GM19240 (cell line): Measurements from ENCODE around the gene RETREG1.
"Not testable (repeated sequence)": the region's sequence is repeated elsewhere in the genome, so short reads cannot be mapped to it uniquely, and the experiment has no call there.

Experiments used
- DNase-seq: peaks from one replicate; pipeline ENCODE4 v3.0.0; 2011; ENCODE audit warnings: low spot score; ENCODE audit not compliant: insufficient read length

The RETREG1 gene

GRCh38 chr5:16616536-16617273 lies at the start of gene RETREG1:
RETREG1 (minus strand) TSS chr5:16616997; CDS start chr5:16616971, 26 bp downstream.
- DNase-seq: peak; percentile 21

DNA sequence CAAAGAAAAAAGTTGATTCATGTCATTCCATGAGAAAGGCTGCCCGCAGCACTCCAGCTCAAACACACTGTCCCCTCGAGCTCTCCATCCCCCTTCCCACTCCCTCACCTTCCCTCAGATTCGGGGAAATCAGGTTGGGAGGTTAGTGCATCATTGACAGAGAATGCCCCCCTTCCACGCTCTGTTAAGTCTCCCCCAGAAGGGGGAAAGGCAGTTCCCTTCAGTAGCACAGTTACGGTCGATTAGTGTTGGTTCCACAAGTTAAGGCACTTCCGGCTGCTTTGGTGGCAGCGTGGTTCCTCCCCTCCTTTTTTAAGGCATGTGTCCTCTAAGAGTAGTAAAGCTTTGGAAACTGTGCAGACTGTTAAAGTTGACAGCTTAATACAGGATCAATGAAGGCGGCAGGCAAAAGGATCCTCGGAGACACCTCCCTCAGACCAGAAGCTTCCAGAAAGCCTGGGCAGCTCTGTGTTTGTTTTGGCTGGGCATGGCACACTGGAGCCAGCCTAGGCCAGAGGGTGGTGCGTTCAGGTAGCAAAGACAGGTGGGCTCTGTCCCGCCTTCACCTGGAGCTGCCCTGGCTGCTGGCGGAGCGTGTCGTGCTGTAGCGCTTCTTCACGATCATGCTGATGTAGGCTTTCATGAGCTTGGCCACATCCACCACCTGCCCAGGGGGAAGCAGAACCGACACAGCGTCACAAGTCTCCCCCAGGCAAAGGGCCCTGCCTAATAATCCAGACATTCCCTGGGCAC lies 49.5 kb upstream of the RETREG1 start:
- DNase-seq: no peak

GRCh38 chr5:16665601-16666000 lies 48.8 kb upstream of the RETREG1 start:
- DNase-seq: no peak

DNA sequence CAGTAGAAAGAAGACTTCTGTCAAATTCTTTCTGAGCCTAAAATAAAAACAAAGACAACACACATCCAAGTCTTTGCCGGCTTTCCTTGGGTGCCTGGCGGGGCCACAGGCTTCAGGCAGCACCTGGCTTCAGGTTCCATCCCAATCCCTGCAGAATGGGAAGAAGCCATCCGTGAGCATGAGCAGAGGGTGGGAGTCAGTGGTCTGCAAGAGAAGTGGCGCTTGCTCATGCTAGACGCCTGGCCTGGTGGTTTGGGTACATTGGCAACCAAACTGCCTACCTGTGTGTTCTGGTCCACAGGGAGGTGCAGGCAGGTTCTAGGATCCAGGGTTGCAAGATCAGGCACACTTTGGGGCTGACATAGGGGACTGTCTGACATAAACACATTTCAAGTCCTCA lies 47.6 kb upstream of the RETREG1 start:
- no peak for DNase-seq

DNA sequence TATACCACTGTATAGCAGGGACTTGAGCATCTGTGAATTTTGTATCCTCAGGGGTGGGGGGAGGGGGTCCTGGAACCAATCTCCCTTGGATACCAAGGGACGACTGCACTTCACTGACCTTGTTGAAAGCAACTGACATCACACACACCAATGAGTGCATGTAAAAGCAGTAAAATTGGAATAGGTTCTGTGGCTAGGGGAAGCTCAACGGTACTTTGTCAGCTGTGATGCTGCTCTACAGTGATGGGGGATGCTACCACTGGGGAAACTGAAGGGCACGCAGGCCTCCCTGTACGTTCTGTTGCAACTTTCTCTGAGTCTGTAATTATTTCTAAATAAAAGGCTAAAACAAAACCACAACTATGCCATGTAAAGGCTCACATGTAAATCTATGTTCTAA lies 47.0 kb upstream of the RETREG1 start:
- DNase-seq: no peak

DNA sequence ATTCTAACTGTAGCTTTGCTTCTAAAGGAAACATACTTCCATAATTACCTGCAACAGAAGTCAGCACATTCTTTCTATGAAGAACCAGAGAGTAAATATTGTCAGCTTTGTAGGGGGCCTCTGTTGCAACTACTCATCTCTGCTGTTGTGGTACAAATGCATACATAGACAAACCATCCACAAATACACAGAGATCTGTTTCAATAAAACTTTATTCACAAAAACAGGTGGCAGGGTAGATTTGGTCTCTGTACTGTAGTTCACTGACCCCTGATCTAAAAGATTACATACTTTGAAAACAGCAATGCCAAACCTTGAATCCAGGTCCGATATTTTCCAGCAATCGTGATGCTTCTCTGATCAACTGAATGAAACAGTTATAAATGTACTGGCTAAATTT lies 44.9 kb upstream of the RETREG1 start:
- no peak for DNase-seq

DNA sequence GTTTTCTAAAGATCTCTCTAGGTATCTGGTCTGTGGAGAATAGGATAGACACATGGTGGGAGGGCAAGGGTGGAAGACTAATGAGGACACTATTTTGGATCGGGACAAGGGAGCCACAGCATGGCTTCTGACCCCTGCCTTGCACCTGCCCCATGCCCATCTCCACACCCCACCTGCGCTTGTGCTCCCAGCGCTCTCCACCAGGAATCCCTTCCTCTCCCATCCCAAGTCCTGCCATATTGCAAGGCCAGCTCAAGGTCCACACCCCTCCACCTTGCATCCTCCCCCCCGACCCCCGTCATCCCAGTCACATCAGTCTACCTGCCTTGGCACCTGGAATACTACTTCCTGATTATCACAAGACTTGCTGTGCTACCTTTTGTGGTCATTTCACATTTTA lies 44.2 kb upstream of the RETREG1 start:
- no peak for DNase-seq

- no peak for DNase-seq
These were observed 42.7 kb upstream of the RETREG1 start for GRCh38 chr5:16659536-16659935.

- no peak for DNase-seq
These were observed 39.9 kb upstream of the RETREG1 start for GRCh38 chr5:16656561-16657191.

- DNase-seq: no peak
These were observed 38.0 kb upstream of the RETREG1 start for GRCh38 chr5:16654647-16655334.

DNA sequence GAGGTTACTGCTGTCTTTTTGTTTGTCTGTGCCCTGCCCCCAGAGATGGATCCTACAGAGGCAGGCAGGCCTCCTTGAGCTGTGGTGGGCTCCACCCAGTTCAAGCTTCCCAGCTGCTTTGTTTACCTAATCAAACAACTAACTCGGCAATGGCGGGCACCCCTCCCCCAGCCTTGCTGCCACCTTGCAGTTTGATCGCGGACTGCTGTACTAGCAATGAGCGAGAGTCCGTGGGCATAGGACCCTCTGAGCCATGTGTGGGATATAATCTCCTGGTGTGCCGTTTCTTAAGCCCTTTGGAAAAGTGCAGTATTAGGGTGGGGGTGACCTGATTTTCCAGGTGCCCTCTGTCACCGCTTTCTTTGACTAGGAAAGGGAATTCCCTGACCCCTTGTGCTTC lies 31.9 kb upstream of the RETREG1 start:
- not testable (repeated sequence) for DNase-seq

GRCh38 chr5:16644301-16644889 lies 27.6 kb upstream of the RETREG1 start:
- DNase-seq: no peak

DNA sequence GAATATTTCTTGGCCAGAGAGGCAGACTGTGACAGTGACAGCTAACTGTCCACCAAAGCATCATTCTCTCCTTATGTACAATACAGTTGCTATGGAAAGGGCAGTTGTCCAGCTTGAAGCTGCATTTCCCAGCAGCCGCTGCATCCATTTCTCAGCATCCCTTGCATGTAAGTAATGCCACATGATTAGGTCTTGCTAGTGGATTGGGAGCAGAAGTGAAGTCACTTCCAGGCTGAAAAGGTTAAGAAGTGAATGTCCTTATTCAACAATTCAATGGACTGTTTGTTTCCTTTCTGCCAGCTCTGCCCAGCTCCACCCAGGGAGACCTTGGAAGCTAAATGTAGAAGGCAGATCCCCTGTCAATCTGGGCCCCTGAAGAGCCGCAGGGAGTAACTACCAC lies 26.1 kb upstream of the RETREG1 start:
- DNase-seq: no peak

- DNase-seq: no peak
These were observed 22.4 kb upstream of the RETREG1 start for GRCh38 chr5:16639206-16639605.

DNA sequence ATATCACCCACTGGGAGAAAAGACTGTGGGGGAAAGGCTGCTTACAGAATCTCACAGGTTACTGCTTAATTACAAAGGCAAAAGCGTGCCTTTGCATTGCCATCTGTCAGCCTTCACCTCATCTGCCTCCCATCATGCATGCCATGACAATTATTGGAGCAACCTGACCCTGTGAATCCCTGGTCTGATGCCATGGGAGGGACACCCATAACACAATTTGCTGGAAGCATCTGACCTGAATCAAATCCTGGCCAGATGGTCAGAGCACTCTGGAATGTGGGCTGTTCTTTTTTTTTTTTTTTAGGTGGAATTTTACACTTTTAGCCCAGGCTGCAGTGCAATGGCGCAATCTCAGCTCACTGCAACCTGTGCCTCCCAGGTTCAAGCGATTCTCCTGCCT lies 11.6 kb upstream of the RETREG1 start:
- no peak for DNase-seq

- DNase-seq: no peak
These were observed 10.0 kb upstream of the RETREG1 start for GRCh38 chr5:16626696-16627264.

- no peak for DNase-seq
These were observed 8.3 kb upstream of the RETREG1 start for GRCh38 chr5:16625096-16625495.

- no peak for DNase-seq
These were observed 2.3 kb upstream of the RETREG1 start for GRCh38 chr5:16619136-16619535.

DNA sequence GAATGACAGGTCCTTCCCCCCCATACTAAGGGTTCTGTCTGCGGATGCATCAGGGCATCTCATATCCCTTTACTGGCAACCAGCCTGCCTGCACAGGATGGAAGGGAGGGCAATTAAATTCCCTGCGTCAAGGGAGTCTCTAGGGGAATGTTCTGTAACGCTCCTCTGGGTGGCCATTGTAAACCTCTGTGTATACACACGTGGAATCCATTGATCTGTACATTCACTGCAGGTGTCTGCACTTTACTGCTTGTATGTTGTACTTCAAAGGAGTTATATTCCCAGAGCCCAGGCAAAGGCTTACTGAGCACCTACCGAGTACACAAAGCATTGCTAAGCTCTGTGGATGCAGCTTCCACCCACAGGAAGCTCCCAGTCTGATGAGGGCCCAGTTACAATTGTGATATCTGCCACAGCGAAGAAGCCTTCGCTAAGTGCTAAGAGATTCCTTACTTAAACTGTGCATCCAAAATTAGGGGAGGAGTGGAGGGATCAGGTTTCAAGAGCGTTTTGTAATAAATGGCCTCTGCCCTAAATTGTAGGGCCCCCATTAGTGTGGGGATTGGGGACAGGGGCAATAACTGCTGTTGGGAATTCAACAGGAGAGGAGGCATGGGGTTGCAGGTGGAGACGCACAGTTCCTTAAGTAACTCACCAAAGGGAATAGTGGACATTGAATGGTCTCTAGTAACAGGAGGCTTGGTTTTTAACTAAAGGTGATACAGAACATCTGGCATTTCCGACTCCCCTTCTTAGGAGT lies 1.5 kb upstream of the RETREG1 start:
- DNase-seq: no peak

DNA sequence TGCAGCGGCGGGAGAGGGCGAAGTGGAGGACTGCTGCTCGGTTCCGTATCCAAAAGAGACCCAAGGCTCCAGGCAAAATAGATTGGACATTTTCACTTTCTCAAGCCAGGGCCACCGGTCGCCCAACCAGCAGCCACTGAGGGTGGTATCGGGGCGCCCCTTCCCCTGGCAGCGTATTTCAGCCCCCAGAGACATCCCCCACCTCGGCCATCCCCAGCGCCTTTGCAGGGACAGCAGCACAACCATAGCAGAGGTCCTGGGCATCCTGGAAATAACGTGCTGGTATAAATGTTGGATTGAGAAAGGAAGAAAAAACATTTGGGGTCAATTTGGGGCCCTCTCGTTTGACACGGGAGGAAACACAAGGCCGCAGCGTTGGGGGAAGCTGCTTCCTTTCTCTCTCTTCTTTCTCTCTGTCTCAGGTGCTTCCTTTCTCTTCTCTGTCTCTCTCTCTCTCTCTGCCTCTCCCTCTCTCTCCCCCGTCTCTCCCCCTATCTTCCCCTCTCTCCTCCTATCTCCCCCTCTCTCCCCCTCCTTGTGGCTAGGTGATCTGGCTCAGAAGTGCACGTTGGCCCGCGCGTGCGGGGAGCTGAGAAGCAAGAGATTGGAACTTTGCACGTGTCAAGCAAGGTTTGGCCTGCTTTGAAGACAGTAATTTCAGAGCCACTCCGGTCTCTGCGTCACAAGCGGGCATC lies 624 bp upstream of the RETREG1 start:
- no peak for DNase-seq
